Gastroesophageal sphincter (tissue), 3 donors: ENCODE measurements around the gene MUSK.

Experiments
- EP300 ChIP-seq: sonication (generic); formaldehyde crosslinking; IDR thresholded peaks from one replicate; pipeline ENCODE4 v1.6.1; 2017; ENCODE audit warnings: antibody characterized with exemption, mild to moderate bottlenecking
- POLR2A ChIP-seq, 2 donors: fragments of 450-650 bp; IDR thresholded peaks; one replicate each; pipeline ENCODE4 v1.6.1; 2017; ENCODE audit warnings: antibody characterized with exemption in 2 of 2, mild to moderate bottlenecking in 2 of 2, moderate library complexity in 1 of 2
- POLR2AphosphoS5 ChIP-seq: sonication (generic); formaldehyde crosslinking; IDR thresholded peaks from one replicate; pipeline ENCODE4 v1.6.1; 2017; ENCODE audit warnings: antibody characterized with exemption
- TF ChIP-seq, protein P1 (sequence below), 4 experiments: fragments of 200-600 bp in 2 of 4; fragments of 450-650 bp in 2 of 4; sonication (generic) in 1 of 4; IDR thresholded peaks; one replicate each; pipeline ENCODE4 v1.5.1; 2017 to 2019; ENCODE audit warnings: antibody characterized with exemption in 4 of 4, mild to moderate bottlenecking in 2 of 4, moderate library complexity in 2 of 4

DNA sequence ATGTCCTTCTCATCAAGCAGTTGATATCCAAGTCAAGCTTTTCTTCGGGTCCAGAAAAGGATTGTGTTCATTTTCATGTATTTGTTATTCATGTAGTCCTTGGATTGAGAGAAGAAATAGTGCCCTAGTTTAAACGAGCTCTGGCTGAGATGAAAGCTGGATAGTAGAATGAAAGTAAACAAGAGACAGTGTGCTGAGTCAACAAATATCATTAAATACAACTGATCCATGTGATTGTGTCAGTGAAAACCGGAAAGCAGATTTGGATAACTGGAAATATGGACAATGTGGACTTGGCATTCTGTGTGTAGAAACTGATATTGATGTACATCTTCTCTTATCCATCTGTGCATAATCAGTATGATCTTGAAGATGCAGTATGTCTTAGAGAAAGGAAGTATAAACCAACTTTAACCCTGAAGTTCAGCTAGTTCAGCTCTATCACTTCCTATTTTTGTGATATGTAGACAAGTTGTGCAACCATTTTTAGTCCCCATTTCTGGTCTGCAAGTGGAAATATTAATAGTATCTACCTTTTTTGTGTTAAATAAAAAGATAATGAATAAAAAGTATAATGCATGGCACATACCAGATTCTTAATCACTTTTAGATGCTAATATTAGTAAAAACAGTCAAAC lies 4.4 kb downstream of the MUSK start:
- TF ChIP-seq, protein P1, sequence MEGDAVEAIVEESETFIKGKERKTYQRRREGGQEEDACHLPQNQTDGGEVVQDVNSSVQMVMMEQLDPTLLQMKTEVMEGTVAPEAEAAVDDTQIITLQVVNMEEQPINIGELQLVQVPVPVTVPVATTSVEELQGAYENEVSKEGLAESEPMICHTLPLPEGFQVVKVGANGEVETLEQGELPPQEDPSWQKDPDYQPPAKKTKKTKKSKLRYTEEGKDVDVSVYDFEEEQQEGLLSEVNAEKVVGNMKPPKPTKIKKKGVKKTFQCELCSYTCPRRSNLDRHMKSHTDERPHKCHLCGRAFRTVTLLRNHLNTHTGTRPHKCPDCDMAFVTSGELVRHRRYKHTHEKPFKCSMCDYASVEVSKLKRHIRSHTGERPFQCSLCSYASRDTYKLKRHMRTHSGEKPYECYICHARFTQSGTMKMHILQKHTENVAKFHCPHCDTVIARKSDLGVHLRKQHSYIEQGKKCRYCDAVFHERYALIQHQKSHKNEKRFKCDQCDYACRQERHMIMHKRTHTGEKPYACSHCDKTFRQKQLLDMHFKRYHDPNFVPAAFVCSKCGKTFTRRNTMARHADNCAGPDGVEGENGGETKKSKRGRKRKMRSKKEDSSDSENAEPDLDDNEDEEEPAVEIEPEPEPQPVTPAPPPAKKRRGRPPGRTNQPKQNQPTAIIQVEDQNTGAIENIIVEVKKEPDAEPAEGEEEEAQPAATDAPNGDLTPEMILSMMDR (IDR thresholded peaks at IDR 0.05) = no peak
- TF ChIP-seq POLR2AphosphoS5 (no peak), POLR2A (IDR thresholded peaks at IDR 0.05) (no peak), EP300 (no peak)
